H1 (cell line): ENCODE measurements around the gene KCNJ10. TPM values are rescaled to one million over a fixed set of nuclear protein-coding genes. Genes with fewer than 3 reads are reported as not detected.

Experiments used
- CTCF ChIA-PET: fragments of 300-600 bp; sonication (Branson Sonifier 250); formaldehyde crosslinking; loops from one replicate; lab custom pipeline; 2021; ENCODE audit not compliant: partially characterized antibody; lab: Charles Lee
- POLR2A ChIA-PET: fragments of 300-600 bp; sonication (Branson Sonifier 250); formaldehyde crosslinking; loops from one replicate; lab custom pipeline; 2021; ENCODE audit warnings: inconsistent platforms; ENCODE audit not compliant: partially characterized antibody; lab: Charles Lee
- DNase-seq, 2 experiments: peaks; one replicate each; pipeline versions ENCODE4 v3.0.0 to v3.0.0-alpha.2; 2010 to 2022; ENCODE audit warnings: low spot score in 2 of 2, low read depth in 1 of 2, mixed read lengths in 1 of 2
- FAIRE-seq: peaks from 2 replicates; lab custom pipeline; 2011; peaks lifted over from hg19 to GRCh38; lab: Jason Lieb, UNC
- H2AFZ ChIP-seq: 2 replicates; pipeline ENCODE4 v1.8.1; 2012; ENCODE audit warnings: low read length, inconsistent platforms
- H2AK5ac ChIP-seq: 2 replicates; pipeline ENCODE4 v1.6.1; 2013; ENCODE audit warnings: low read depth, low read length
- H2BK120ac ChIP-seq: replicated peaks from 2 replicates; pipeline ENCODE3; 2013; ENCODE audit warnings: low read depth, low read length, inconsistent platforms
- H2BK12ac ChIP-seq: 2 replicates; pipeline ENCODE4 v1.6.1; 2013; ENCODE audit warnings: low read depth, low read length
- H2BK15ac ChIP-seq: 2 replicates; pipeline ENCODE4 v1.6.1; 2013; ENCODE audit warnings: low read length
- H2BK20ac ChIP-seq: 2 replicates; pipeline ENCODE4 v1.6.1; 2013; ENCODE audit warnings: low read length
- H2BK5ac ChIP-seq: 2 replicates; pipeline ENCODE4 v1.6.1; 2013; ENCODE audit warnings: low read depth, low read length
- H3K14ac ChIP-seq: 2 replicates; pipeline ENCODE4 v1.6.1; 2013; ENCODE audit warnings: inconsistent platforms; ENCODE audit not compliant: insufficient read length
- H3K18ac ChIP-seq: 2 replicates; pipeline ENCODE4 v1.6.1; 2013; ENCODE audit warnings: low read length; ENCODE audit errors: extremely low read depth
- H3K23ac ChIP-seq: 2 replicates; pipeline ENCODE4 v1.6.1; 2013; ENCODE audit warnings: inconsistent platforms; ENCODE audit not compliant: insufficient read length
- H3K23me2 ChIP-seq: 2 replicates; pipeline ENCODE4 v1.6.1; 2013; ENCODE audit warnings: low read depth, low read length
- H3K27ac ChIP-seq: 2 replicates; pipeline ENCODE4 v1.6.1; 2011; ENCODE audit warnings: low read depth, low read length, inconsistent platforms
- H3K27me3 ChIP-seq, 4 experiments: replicated peaks in 1 of 4; 1 replicate in 1 of 4; 2 replicates in 3 of 4; pipeline versions ENCODE4 v1.6.1 to v1.8.1; 2011 to 2013; ENCODE audit warnings: low read length in 3 of 4, mild to moderate bottlenecking in 3 of 4, inconsistent platforms in 2 of 4, mixed read lengths in 2 of 4, moderate library complexity in 1 of 4; ENCODE audit not compliant: control insufficient read depth in 3 of 4, insufficient read depth in 3 of 4; ENCODE audit errors: extremely low read depth in 1 of 4
- H3K36me3 ChIP-seq, 4 experiments: 2 replicates each; pipeline versions ENCODE4 v1.6.1 to v1.8.1; 2011 to 2013; ENCODE audit warnings: mild to moderate bottlenecking in 4 of 4, low read length in 3 of 4, moderate library complexity in 2 of 4, control low read depth in 1 of 4, inconsistent platforms in 1 of 4; ENCODE audit not compliant: insufficient read depth in 4 of 4, control insufficient read depth in 2 of 4
- H3K4ac ChIP-seq: replicated peaks from 2 replicates; pipeline ENCODE3; 2013; ENCODE audit warnings: low read length, low read depth, mixed read lengths, inconsistent platforms; ENCODE audit not compliant: insufficient read length
- H3K4me1 ChIP-seq, 4 experiments: replicated peaks in 1 of 4; 1 replicate in 1 of 4; 2 replicates in 3 of 4; pipeline versions ENCODE4 v1.6.1 to v1.8.1; 2011 to 2013; ENCODE audit warnings: low read length in 3 of 4, inconsistent platforms in 2 of 4, mixed read lengths in 1 of 4; ENCODE audit not compliant: insufficient read depth in 4 of 4, control insufficient read depth in 3 of 4
- H3K4me2 ChIP-seq, 2 experiments: 2 replicates each; pipeline versions ENCODE4 v1.6.1 to v1.8.1; 2011 to 2013; ENCODE audit warnings: low read depth in 2 of 2, low read length in 2 of 2, control low read depth in 1 of 2, inconsistent platforms in 1 of 2, mild to moderate bottlenecking in 1 of 2; ENCODE audit not compliant: insufficient read depth in 1 of 2
- H3K4me3 ChIP-seq, 4 experiments: fragments of 200-600, 300-600 bp in 1 of 4; sonication (generic), shearing (Covaris generic), sonication (Bioruptor Twin) in 1 of 4; 2 replicates each; pipeline versions ENCODE4 v1.5.1 to v1.8.1; 2011 to 2016; ENCODE audit warnings: low read length in 4 of 4, low read depth in 3 of 4, control low read depth in 2 of 4, inconsistent platforms in 2 of 4, mild to moderate bottlenecking in 2 of 4, mixed read lengths in 1 of 4, moderate library complexity in 1 of 4; ENCODE audit not compliant: insufficient read depth in 2 of 4; ENCODE audit errors: extremely low read depth in 1 of 4
- H3K56ac ChIP-seq: replicated peaks from 2 replicates; pipeline ENCODE3; 2013; ENCODE audit warnings: low read depth, mild to moderate bottlenecking, mixed read lengths, low read length, inconsistent platforms; ENCODE audit not compliant: insufficient read length
- H3K79me1 ChIP-seq: 2 replicates; pipeline ENCODE4 v1.6.1; 2013; ENCODE audit warnings: low read depth, low read length, control low read depth
- H3K79me2 ChIP-seq, 2 experiments: 2 replicates each; pipeline versions ENCODE4 v1.6.1 to v1.8.1; 2012 to 2013; ENCODE audit warnings: low read length in 2 of 2, mild to moderate bottlenecking in 2 of 2, inconsistent platforms in 1 of 2; ENCODE audit not compliant: insufficient read depth in 2 of 2, control insufficient read depth in 1 of 2
- H3K9ac ChIP-seq, 4 experiments: replicated peaks in 1 of 4; 1 replicate in 1 of 4; 2 replicates in 3 of 4; pipeline versions ENCODE4 v1.6.1 to v1.8.1; 2011 to 2013; ENCODE audit warnings: low read depth in 3 of 4, low read length in 3 of 4, control low read depth in 2 of 4, mild to moderate bottlenecking in 2 of 4, moderate library complexity in 2 of 4, inconsistent platforms in 1 of 4; ENCODE audit errors: extremely low read depth in 1 of 4
- H3K9me3 ChIP-seq, 2 experiments: 2 replicates each; pipeline versions ENCODE4 v1.6.1 to v1.8.1; 2012 to 2013; ENCODE audit warnings: mild to moderate bottlenecking in 2 of 2, moderate library complexity in 2 of 2, control low read depth in 1 of 2, inconsistent platforms in 1 of 2, low read depth in 1 of 2, low read length in 1 of 2, mixed read lengths in 1 of 2; ENCODE audit not compliant: insufficient read depth in 2 of 2
- H4K20me1 ChIP-seq, 2 experiments: replicated peaks in 1 of 2; 2 replicates each; pipeline versions ENCODE3 to v1.8.1; 2011 to 2013; ENCODE audit warnings: inconsistent platforms in 2 of 2, low read length in 2 of 2, mild to moderate bottlenecking in 1 of 2; ENCODE audit not compliant: insufficient read depth in 2 of 2, control insufficient read depth in 1 of 2
- H4K5ac ChIP-seq: 2 replicates; pipeline ENCODE4 v1.6.1; 2013; ENCODE audit warnings: low read length, low read depth, mixed read lengths, inconsistent platforms; ENCODE audit not compliant: insufficient read length
- H4K8ac ChIP-seq: 2 replicates; pipeline ENCODE4 v1.8.0; 2013; ENCODE audit warnings: mild to moderate bottlenecking, moderate library complexity, low read length, inconsistent platforms; ENCODE audit not compliant: insufficient read depth; ENCODE audit errors: extremely low read depth
- H4K91ac ChIP-seq: replicated peaks from 2 replicates; pipeline ENCODE3; 2013; ENCODE audit warnings: low read length, mixed read lengths, inconsistent platforms; ENCODE audit not compliant: insufficient read length
- CBX8 ChIP-seq: fragments of 300-800, 300-1000 bp; sonication (generic); IDR thresholded peaks from 2 replicates; pipeline ENCODE4 v1.7.1; 2016; ENCODE audit warnings: low read depth, low read length, borderline replicate concordance
- EGR1 ChIP-seq: IDR thresholded peaks from 2 replicates; pipeline ENCODE4 v1.6.1; 2011; ENCODE audit warnings: low read depth, low read length, borderline replicate concordance
- KDM4A ChIP-seq: IDR thresholded peaks from one replicate; pipeline ENCODE4 v1.7.1; 2012; ENCODE audit warnings: low read depth, mild to moderate bottlenecking, moderate library complexity, low read length, inconsistent platforms; ENCODE audit not compliant: severe bottlenecking
- MAX ChIP-seq: IDR thresholded peaks from 2 replicates; pipeline ENCODE4 v1.6.1; 2012; ENCODE audit warnings: inconsistent platforms
- POU5F1 ChIP-seq: IDR thresholded peaks from 2 replicates; pipeline ENCODE4 v1.6.1; 2011; ENCODE audit warnings: low read depth, mild to moderate bottlenecking, low read length, moderate library complexity
- RFX5 ChIP-seq: IDR thresholded peaks from 2 replicates; pipeline ENCODE4 v1.6.1; 2011; ENCODE audit warnings: low read depth, low read length, improper control_type of control experiment, borderline replicate concordance
- SIX5 ChIP-seq: IDR thresholded peaks from 2 replicates; pipeline ENCODE4 v1.6.1; 2011; ENCODE audit warnings: mild to moderate bottlenecking, low read depth, low read length
- TBP ChIP-seq: IDR thresholded peaks from 2 replicates; pipeline ENCODE4 v1.6.1; 2011; ENCODE audit warnings: low read depth, low read length, improper control_type of control experiment
- WGBS, 2 experiments: shearing (Covaris generic) in 1 of 2; methylation state at CpG; one replicate each; pipeline versions ENCODE4 v1.1.6 to v1.1.7; 2013 to 2015; ENCODE audit warnings: low lambda C conversion rate in 2 of 2, mixed read lengths in 2 of 2, inconsistent platforms in 1 of 2, low coverage in 1 of 2, missing lambda C conversion rate in 1 of 2; ENCODE audit not compliant: insufficient replicate concordance in 2 of 2, insufficient coverage in 1 of 2, insufficient read length in 1 of 2; ENCODE audit errors: extremely low coverage in 1 of 2, missing lambda C conversion rate in 1 of 2; 5-methylcytosine and 5-hydroxymethylcytosine counted together
- polyA plus RNA-seq, 7 experiments: library from polyadenylated mRNA; depleted of rRNA in 3 of 7; stranded (reverse) in 5 of 7; unstranded in 2 of 7; fragments of >200 nt in 5 of 7; fragments of 200-250 nt in 2 of 7; gene quantifications; 1 replicate in 5 of 7; 2 replicates in 1 of 7; 4 replicates in 1 of 7; pipeline versions ENCODE4 v1.2.1 to v1.2.3, GENCODE V29; 2011 to 2013; ENCODE audit warnings: missing spikeins in 2 of 7, mixed read lengths in 2 of 7
- total RNA-seq: library from RNA; stranded (reverse); fragmentation: NEBNext Ultra II Directional; extraction: Animal tissue kit (Norgen Biotek cat#: 25700); gene quantifications from 2 replicates; pipeline ENCODE4 v1.2.1, GENCODE V29; 2021

The KCNJ10 gene
- total and polyA plus RNA-seq, 2 of the 8 experiments (the other 6 are each of a cell fraction or from before 2014, with no cell fraction given), result 1.7 to 2.4 TPM

- Histone ChIP-seq H3K4me2 (no peak overlapping the region), H3K79me2 (no peaks in the 10 kb centered on the region), H4K8ac (no peak overlapping the region), H3K23me2 (no peaks in the 10 kb centered on the region), H3K27ac (no peak overlapping the region), H3K18ac (no peak overlapping the region), H3K4ac (no peak overlapping the region), H3K9ac (no peak overlapping the region), H3K4me3 (no peak overlapping the region), H3K23ac (no peak overlapping the region), H3K9me3 (no peaks in the 10 kb centered on the region), H4K91ac (no peak overlapping the region), H2AFZ (no peak overlapping the region), H3K79me1 (no peaks in the 10 kb centered on the region), H4K5ac (no peak overlapping the region), H3K27me3 (no peaks in the 10 kb centered on the region), H2BK15ac (no peak overlapping the region), H2BK20ac (no peak overlapping the region), H4K20me1 (no peaks in the 10 kb centered on the region), H3K56ac (no peak overlapping the region), H3K14ac (no peak overlapping the region), H3K4me1 (no peaks in the 10 kb centered on the region; a peak in 1 of 7 replicates), H2AK5ac (no peak overlapping the region), H2BK12ac (no peak overlapping the region), H2BK5ac (no peak overlapping the region), H3K36me3 (no peaks in the 10 kb centered on the region), H2BK120ac (no peak overlapping the region)
- FAIRE-seq (no peak), DNase-seq (no peak)
- ChIA-PET POLR2A (no interaction called here), CTCF (interaction anchor here (0.5 to 35.5 kb wide), 2 partner anchors 43 to 110 kb away, joined by 3 to 696 read pairs; no protein-coding TSS in a partner anchor)
- TF ChIP-seq SIX5, result no peak
- TF ChIP-seq RFX5, result no peak
- no peak for TF ChIP-seq CBX8
- no peak for TF ChIP-seq POU5F1
- TF ChIP-seq MAX, result no peak
- TF ChIP-seq KDM4A, result no peak
- TF ChIP-seq EGR1, result no peak
- no peak for TF ChIP-seq TBP
- WGBS, 2 experiments, result 89% methylated on average over 15 of the region's 15 CpGs; no CpG with 5 or more reads in 1 of the 2 experiments
These were observed 108.3 kb downstream of the KCNJ10 start for GRCh38 chr1:159961636-159962035.
